ENCODE measurements around the gene MASP1.

GRCh38 chr3:187186801-187187421 lies 104.6 kb downstream of the MASP1 start:
- TF ChIP-seq CEBPB (IDR thresholded peaks at IDR 0.05) (no peak), GATA3 (IDR thresholded peaks at IDR 0.05; ENCODE audit: borderline replicate concordance) (no peak), POLR2A (IDR thresholded peaks at IDR 0.05; ENCODE audit: low read length) (no peak), CTCF (IDR thresholded peaks at IDR 0.05) (no peak), HMGXB4 (CRISPR knock-in tag; IDR thresholded peaks at IDR 0.05; ENCODE audit: borderline replicate concordance) (no peak)
